ENCODE measurements around the gene NCOR1.

The NCOR1 gene

GRCh38 chr17:16140854-16141253, 74.5 kb downstream of the NCOR1 start:
- no peak for TF ChIP-seq YY1 (IDR thresholded peaks at IDR 0.05; ENCODE audit: low read depth)
- TF ChIP-seq EGR1 (IDR thresholded peaks at IDR 0.05): no peak
- no peak for TF ChIP-seq NFIC (IDR thresholded peaks at IDR 0.05)
- TF ChIP-seq CEBPB (IDR thresholded peaks at IDR 0.05): no peak
- TF ChIP-seq FOXM1 (IDR thresholded peaks at IDR 0.05; ENCODE audit: borderline replicate concordance, low read depth): no peak
- TF ChIP-seq, protein P1, sequence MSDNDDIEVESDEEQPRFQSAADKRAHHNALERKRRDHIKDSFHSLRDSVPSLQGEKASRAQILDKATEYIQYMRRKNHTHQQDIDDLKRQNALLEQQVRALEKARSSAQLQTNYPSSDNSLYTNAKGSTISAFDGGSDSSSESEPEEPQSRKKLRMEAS (IDR thresholded peaks at IDR 0.05): no peak
- no peak for TF ChIP-seq CREB1 (IDR thresholded peaks at IDR 0.05; ENCODE audit: low read depth)
- TF ChIP-seq EP300 (IDR thresholded peaks at IDR 0.05; ENCODE audit: borderline replicate concordance): no peak
- no peak for TF ChIP-seq TCF12 (IDR thresholded peaks at IDR 0.05; ENCODE audit: low read depth)
- no peak for TF ChIP-seq RAD21 (IDR thresholded peaks at IDR 0.05; ENCODE audit: low read depth)
- TF ChIP-seq TEAD4 (IDR thresholded peaks at IDR 0.05): no peak
- TF ChIP-seq, protein P2, sequence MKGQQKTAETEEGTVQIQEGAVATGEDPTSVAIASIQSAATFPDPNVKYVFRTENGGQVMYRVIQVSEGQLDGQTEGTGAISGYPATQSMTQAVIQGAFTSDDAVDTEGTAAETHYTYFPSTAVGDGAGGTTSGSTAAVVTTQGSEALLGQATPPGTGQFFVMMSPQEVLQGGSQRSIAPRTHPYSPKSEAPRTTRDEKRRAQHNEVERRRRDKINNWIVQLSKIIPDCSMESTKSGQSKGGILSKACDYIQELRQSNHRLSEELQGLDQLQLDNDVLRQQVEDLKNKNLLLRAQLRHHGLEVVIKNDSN (IDR thresholded peaks at IDR 0.05): no peak
- TF ChIP-seq, protein P3, sequence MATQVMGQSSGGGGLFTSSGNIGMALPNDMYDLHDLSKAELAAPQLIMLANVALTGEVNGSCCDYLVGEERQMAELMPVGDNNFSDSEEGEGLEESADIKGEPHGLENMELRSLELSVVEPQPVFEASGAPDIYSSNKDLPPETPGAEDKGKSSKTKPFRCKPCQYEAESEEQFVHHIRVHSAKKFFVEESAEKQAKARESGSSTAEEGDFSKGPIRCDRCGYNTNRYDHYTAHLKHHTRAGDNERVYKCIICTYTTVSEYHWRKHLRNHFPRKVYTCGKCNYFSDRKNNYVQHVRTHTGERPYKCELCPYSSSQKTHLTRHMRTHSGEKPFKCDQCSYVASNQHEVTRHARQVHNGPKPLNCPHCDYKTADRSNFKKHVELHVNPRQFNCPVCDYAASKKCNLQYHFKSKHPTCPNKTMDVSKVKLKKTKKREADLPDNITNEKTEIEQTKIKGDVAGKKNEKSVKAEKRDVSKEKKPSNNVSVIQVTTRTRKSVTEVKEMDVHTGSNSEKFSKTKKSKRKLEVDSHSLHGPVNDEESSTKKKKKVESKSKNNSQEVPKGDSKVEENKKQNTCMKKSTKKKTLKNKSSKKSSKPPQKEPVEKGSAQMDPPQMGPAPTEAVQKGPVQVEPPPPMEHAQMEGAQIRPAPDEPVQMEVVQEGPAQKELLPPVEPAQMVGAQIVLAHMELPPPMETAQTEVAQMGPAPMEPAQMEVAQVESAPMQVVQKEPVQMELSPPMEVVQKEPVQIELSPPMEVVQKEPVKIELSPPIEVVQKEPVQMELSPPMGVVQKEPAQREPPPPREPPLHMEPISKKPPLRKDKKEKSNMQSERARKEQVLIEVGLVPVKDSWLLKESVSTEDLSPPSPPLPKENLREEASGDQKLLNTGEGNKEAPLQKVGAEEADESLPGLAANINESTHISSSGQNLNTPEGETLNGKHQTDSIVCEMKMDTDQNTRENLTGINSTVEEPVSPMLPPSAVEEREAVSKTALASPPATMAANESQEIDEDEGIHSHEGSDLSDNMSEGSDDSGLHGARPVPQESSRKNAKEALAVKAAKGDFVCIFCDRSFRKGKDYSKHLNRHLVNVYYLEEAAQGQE (IDR thresholded peaks at IDR 0.05; ENCODE audit: low read depth): no peak
- TF ChIP-seq ZBTB7A (IDR thresholded peaks at IDR 0.05; ENCODE audit: low read depth): no peak
- no peak for TF ChIP-seq TAF1 (IDR thresholded peaks at IDR 0.05; ENCODE audit: low read depth)

DNA sequence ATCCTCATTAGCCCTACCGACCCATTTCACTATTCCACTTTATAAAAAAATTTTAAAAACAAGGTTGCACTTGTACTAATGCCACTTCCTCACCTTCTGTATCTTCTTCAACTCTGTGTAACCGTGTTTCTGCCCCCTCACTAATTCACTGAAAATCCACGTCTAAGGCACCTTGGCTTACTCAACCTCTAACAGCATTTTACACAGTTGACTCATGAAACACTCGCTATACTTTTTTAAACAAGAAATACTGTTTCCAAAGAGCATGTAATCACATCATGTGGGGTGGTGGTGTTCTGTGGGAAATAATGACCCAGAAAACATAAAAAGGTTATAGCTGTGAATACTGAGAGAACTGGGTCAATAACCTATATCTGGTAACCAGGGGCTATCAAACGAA, 79.9 kb downstream of the NCOR1 start:
- no peak for TF ChIP-seq FOXM1 (IDR thresholded peaks at IDR 0.05; ENCODE audit: borderline replicate concordance, low read depth)
- TF ChIP-seq EGR1 (IDR thresholded peaks at IDR 0.05): no peak
- no peak for TF ChIP-seq TCF12 (IDR thresholded peaks at IDR 0.05; ENCODE audit: low read depth)
- TF ChIP-seq RAD21 (IDR thresholded peaks at IDR 0.05; ENCODE audit: low read depth): no peak
- TF ChIP-seq, protein P2 (IDR thresholded peaks at IDR 0.05): no peak
- TF ChIP-seq TAF1 (IDR thresholded peaks at IDR 0.05; ENCODE audit: low read depth): no peak
- TF ChIP-seq CEBPB (IDR thresholded peaks at IDR 0.05): no peak
- TF ChIP-seq, protein P1 (IDR thresholded peaks at IDR 0.05): no peak
- no peak for TF ChIP-seq CREB1 (IDR thresholded peaks at IDR 0.05; ENCODE audit: low read depth)
- TF ChIP-seq ZBTB7A (IDR thresholded peaks at IDR 0.05; ENCODE audit: low read depth): no peak

GRCh38 chr17:16131593-16131992, 83.7 kb downstream of the NCOR1 start:
- TF ChIP-seq CEBPB (IDR thresholded peaks at IDR 0.05): no peak
- TF ChIP-seq TEAD4 (IDR thresholded peaks at IDR 0.05): no peak
- TF ChIP-seq RAD21 (IDR thresholded peaks at IDR 0.05; ENCODE audit: low read depth): no peak
- no peak for TF ChIP-seq EGR1 (IDR thresholded peaks at IDR 0.05)
- TF ChIP-seq FOXM1 (IDR thresholded peaks at IDR 0.05; ENCODE audit: borderline replicate concordance, low read depth): no peak
- TF ChIP-seq YY1 (IDR thresholded peaks at IDR 0.05; ENCODE audit: low read depth): no peak
- TF ChIP-seq, protein P3 (IDR thresholded peaks at IDR 0.05; ENCODE audit: low read depth): no peak
- no peak for TF ChIP-seq CREB1 (IDR thresholded peaks at IDR 0.05; ENCODE audit: low read depth)
- TF ChIP-seq, protein P1 (IDR thresholded peaks at IDR 0.05): no peak
- no peak for TF ChIP-seq EP300 (IDR thresholded peaks at IDR 0.05; ENCODE audit: borderline replicate concordance)

DNA sequence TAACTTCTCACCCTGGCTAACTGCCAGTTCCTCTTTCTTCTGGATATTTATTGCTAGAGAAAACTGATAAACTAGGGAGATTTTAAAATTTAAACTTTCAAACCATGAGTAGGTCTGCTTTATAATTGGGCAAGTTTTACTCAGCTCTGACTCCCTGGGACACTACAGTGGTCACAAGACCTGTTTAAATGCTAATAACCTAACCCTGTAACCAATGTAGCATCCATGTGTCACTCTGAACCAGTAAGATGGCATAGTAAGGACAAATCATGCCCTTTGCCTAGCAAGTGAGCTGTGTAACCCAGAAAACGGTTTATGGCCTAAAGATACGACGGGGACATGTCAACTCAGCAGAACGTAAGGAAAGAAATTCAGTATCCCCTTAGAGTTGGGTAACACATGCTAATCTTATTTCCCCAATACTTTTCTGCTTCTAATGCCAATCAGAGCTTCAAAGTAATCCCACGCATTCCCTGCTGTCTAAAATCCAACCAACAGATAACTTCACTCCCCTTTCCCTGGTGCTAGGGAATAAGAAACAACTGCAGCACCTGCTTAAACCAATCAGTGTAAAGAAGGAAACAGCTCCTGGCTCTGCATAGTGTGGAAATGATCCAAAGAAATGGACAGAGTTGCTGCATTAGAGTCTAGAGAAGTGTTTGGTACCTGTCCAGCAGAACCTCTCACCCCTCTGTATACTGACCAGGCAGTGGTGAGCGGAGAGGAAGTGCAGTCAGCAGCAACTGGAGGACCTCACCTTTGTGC, 85.7 kb downstream of the NCOR1 start:
- TF ChIP-seq CEBPB (IDR thresholded peaks at IDR 0.05) (no peak), TCF12 (IDR thresholded peaks at IDR 0.05; ENCODE audit: low read depth) (no peak), TEAD4 (IDR thresholded peaks at IDR 0.05) (no peak), ZBTB7A (IDR thresholded peaks at IDR 0.05; ENCODE audit: low read depth) (no peak), EP300 (IDR thresholded peaks at IDR 0.05; ENCODE audit: borderline replicate concordance) (no peak), NFIC (IDR thresholded peaks at IDR 0.05) (no peak), RAD21 (IDR thresholded peaks at IDR 0.05; ENCODE audit: low read depth) (no peak), FOXM1 (IDR thresholded peaks at IDR 0.05; ENCODE audit: borderline replicate concordance, low read depth) (no peak), TAF1 (IDR thresholded peaks at IDR 0.05; ENCODE audit: low read depth) (no peak), YY1 (IDR thresholded peaks at IDR 0.05; ENCODE audit: low read depth) (no peak), EGR1 (IDR thresholded peaks at IDR 0.05) (no peak), CREB1 (IDR thresholded peaks at IDR 0.05; ENCODE audit: low read depth) (no peak)
- TF ChIP-seq, protein P1 (IDR thresholded peaks at IDR 0.05): no peak
- TF ChIP-seq, protein P2 (IDR thresholded peaks at IDR 0.05): no peak
- TF ChIP-seq, protein P3 (IDR thresholded peaks at IDR 0.05; ENCODE audit: low read depth): no peak

Data from Ishikawa (cell line).